Fibroblast of lung (primary cell): ENCODE data around the gene WRAP73. TPM values are rescaled to one million over a fixed set of nuclear protein-coding genes. Genes with fewer than 3 reads are reported as not detected.

Source experiments
- DNase-seq, 2 donors: peaks; one replicate each; pipeline versions ENCODE4 v3.0.0 to v3.0.0-alpha.2; 2010; ENCODE audit warnings: low read depth in 2 of 2
- H2AFZ ChIP-seq: 2 replicates; pipeline ENCODE4 v1.5.1; 2012; ENCODE audit warnings: low read length, control low read depth, inconsistent platforms
- H3K27ac ChIP-seq: 2 replicates; pipeline ENCODE4 v1.5.1; 2011; ENCODE audit warnings: low read length, control low read depth; ENCODE audit not compliant: insufficient read depth
- H3K27me3 ChIP-seq: 2 replicates; pipeline ENCODE4 v1.5.1; 2011; ENCODE audit warnings: mild to moderate bottlenecking, low read length; ENCODE audit not compliant: control insufficient read depth, insufficient read depth
- H3K36me3 ChIP-seq: 2 replicates; pipeline ENCODE4 v1.5.1; 2011; ENCODE audit warnings: low read length; ENCODE audit not compliant: control insufficient read depth, insufficient read depth
- H3K4me1 ChIP-seq: 2 replicates; pipeline ENCODE4 v1.5.1; 2011; ENCODE audit warnings: low read length; ENCODE audit not compliant: control insufficient read depth, insufficient read depth; ENCODE audit errors: extremely low read depth
- H3K4me2 ChIP-seq: 2 replicates; pipeline ENCODE4 v1.5.1; 2011; ENCODE audit warnings: low read length, control low read depth; ENCODE audit not compliant: insufficient read depth; ENCODE audit errors: extremely low read depth
- H3K4me3 ChIP-seq, 4 experiments: fragments of 200-600 bp in 1 of 4; sonication (generic) in 1 of 4; replicated peaks in 1 of 4; 2 replicates each; pipeline ENCODE4 v1.5.1; 2011 to 2016; ENCODE audit warnings: low read length in 4 of 4, low read depth in 3 of 4, mild to moderate bottlenecking in 3 of 4, control low read depth in 2 of 4, inconsistent platforms in 1 of 4, mixed read lengths in 1 of 4; ENCODE audit not compliant: insufficient read depth in 1 of 4; ENCODE audit errors: control extremely low read depth in 1 of 4
- H3K79me2 ChIP-seq: 2 replicates; pipeline ENCODE4 v1.5.1; 2012; ENCODE audit warnings: mild to moderate bottlenecking, low read length, inconsistent platforms; ENCODE audit not compliant: control insufficient read depth, insufficient read depth
- H3K9ac ChIP-seq: 2 replicates; pipeline ENCODE4 v1.5.1; 2011; ENCODE audit warnings: mild to moderate bottlenecking, low read length, control low read depth; ENCODE audit not compliant: insufficient read depth
- H3K9me3 ChIP-seq: 2 replicates; pipeline ENCODE4 v1.5.1; 2012; ENCODE audit warnings: low read depth, low read length; ENCODE audit not compliant: control insufficient read depth, insufficient read depth
- H4K20me1 ChIP-seq: 2 replicates; pipeline ENCODE4 v1.5.1; 2011; ENCODE audit warnings: low read length; ENCODE audit not compliant: control insufficient read depth, insufficient read depth; ENCODE audit errors: extremely low read depth
- CTCF ChIP-seq, 2 donors: IDR thresholded peaks in 1 of 2; conservative IDR thresholded peaks in 1 of 2; 1 replicate in 1 of 2; 2 replicates in 1 of 2; pipeline ENCODE4 v1.5.1; 2011 to 2012; ENCODE audit warnings: low read length in 2 of 2, control low read depth in 1 of 2, inconsistent platforms in 1 of 2, low read depth in 1 of 2, mild to moderate bottlenecking in 1 of 2
- EZH2 ChIP-seq: IDR thresholded peaks from 2 replicates; pipeline ENCODE4 v1.5.1; 2012; ENCODE audit warnings: low read length, control low read depth, mild to moderate bottlenecking; ENCODE audit errors: missing control alignments
- polyA plus RNA-seq, 2 donors: library from polyadenylated mRNA; depleted of rRNA in 1 of 2; stranded (reverse) in 1 of 2; unstranded in 1 of 2; fragments of >200 nt; gene quantifications; 2 replicates each; pipeline ENCODE4 v1.2.1, GENCODE V29; 2011 to 2012; ENCODE audit warnings: missing spikeins in 1 of 2
- total RNA-seq: library from RNA; depleted of rRNA; stranded (reverse); fragments of >200 nt; gene quantifications from 2 replicates; pipeline ENCODE4 v1.2.1, GENCODE V29; 2014

Gene WRAP73
- total and polyA plus RNA-seq, 2 donors (not counting 1 experiment from before 2014, with no cell fraction given), result 12.0 to 15.0 TPM

GRCh38 chr1:3630161-3630611 lies 19.7 kb downstream of the WRAP73 start:
- H3K9ac ChIP-seq, result no peak overlapping the region
- H3K27me3 ChIP-seq, result no peaks in the 10 kb centered on the region
- H2AFZ ChIP-seq, result no peak overlapping the region
- TF ChIP-seq EZH2 (no peak), CTCF (conservative IDR thresholded peaks at IDR 0.05 in 1 of 2, IDR thresholded peaks at IDR 0.05 in 1 of 2; ENCODE audit: low read depth in 1 of 2, low read length in 2 of 2) (no peak)
- no peak for DNase-seq
- H3K4me2 ChIP-seq, result no peak overlapping the region
- H4K20me1 ChIP-seq, result no peaks in the 10 kb centered on the region
- no peak overlapping the region for H3K27ac ChIP-seq
- no peaks in the 10 kb centered on the region for H3K9me3 ChIP-seq
- peaks cover 17% of the 10 kb centered on the region for H3K36me3 ChIP-seq
- no peaks in the 10 kb centered on the region for H3K4me1 ChIP-seq
- H3K4me3 ChIP-seq, result no peak overlapping the region
- H3K79me2 ChIP-seq, result peaks cover 5% of the 10 kb centered on the region

GRCh38 chr1:3629561-3630160 lies 20.2 kb downstream of the WRAP73 start:
- Histone ChIP-seq H3K4me1 (no peaks in the 10 kb centered on the region), H3K4me2 (no peak overlapping the region), H3K9me3 (no peaks in the 10 kb centered on the region), H3K27me3 (no peaks in the 10 kb centered on the region), H3K4me3 (no peak overlapping the region), H3K9ac (no peak overlapping the region), H4K20me1 (no peaks in the 10 kb centered on the region), H2AFZ (no peak overlapping the region), H3K79me2 (peaks cover 5% of the 10 kb centered on the region), H3K36me3 (peaks cover 14% of the 10 kb centered on the region), H3K27ac (no peak overlapping the region)
- TF ChIP-seq EZH2 (no peak), CTCF (conservative IDR thresholded peaks at IDR 0.05 in 1 of 2, IDR thresholded peaks at IDR 0.05 in 1 of 2; ENCODE audit: low read depth in 1 of 2, low read length in 2 of 2) (no peak)
- no peak for DNase-seq

GRCh38 chr1:3628445-3628844 lies 21.5 kb downstream of the WRAP73 start:
- no peaks in the 10 kb centered on the region for H3K4me1 ChIP-seq
- H3K9ac ChIP-seq, result no peak overlapping the region
- H2AFZ ChIP-seq, result no peak overlapping the region
- no peak for DNase-seq
- H3K4me2 ChIP-seq, result no peak overlapping the region
- no peak overlapping the region for H3K27ac ChIP-seq
- no peak for TF ChIP-seq EZH2
- TF ChIP-seq CTCF (conservative IDR thresholded peaks at IDR 0.05 in 1 of 2, IDR thresholded peaks at IDR 0.05 in 1 of 2; ENCODE audit: low read depth in 1 of 2, low read length in 2 of 2), result no peak
- no peak overlapping the region for H3K4me3 ChIP-seq
- no peaks in the 10 kb centered on the region for H4K20me1 ChIP-seq
- H3K9me3 ChIP-seq, result no peaks in the 10 kb centered on the region
- peaks cover 5% of the 10 kb centered on the region for H3K79me2 ChIP-seq
- no peaks in the 10 kb centered on the region for H3K27me3 ChIP-seq
- H3K36me3 ChIP-seq, result peaks cover 11% of the 10 kb centered on the region
